Keratinocyte (primary cell): ENCODE data around the gene UBAC2. TPM values are rescaled to one million over a fixed set of nuclear protein-coding genes. Genes with fewer than 3 reads are reported as not detected.

Experiments
- DNase-seq: peaks from one replicate; pipeline ENCODE4 v3.0.0-alpha.2; 2011; ENCODE audit warnings: low read depth, missing footprints, low spot score
- FAIRE-seq: peaks from 2 replicates; lab custom pipeline; 2011; peaks lifted over from hg19 to GRCh38; lab: Jason Lieb, UNC
- H2AFZ ChIP-seq: 2 replicates; pipeline ENCODE4 v1.6.0; 2012; ENCODE audit warnings: low read length, control low read depth, inconsistent platforms; ENCODE audit not compliant: control insufficient read depth
- H3K27ac ChIP-seq: 2 replicates; pipeline ENCODE4 v1.5.1; 2011; ENCODE audit warnings: low read length; ENCODE audit not compliant: control insufficient read depth, insufficient read depth
- H3K27me3 ChIP-seq: 3 replicates; pipeline ENCODE4 v1.6.0; 2011; ENCODE audit warnings: low read length; ENCODE audit not compliant: control insufficient read depth, insufficient read depth; ENCODE audit errors: extremely low read depth
- H3K36me3 ChIP-seq, 2 experiments: 2 replicates in 1 of 2; 3 replicates in 1 of 2; pipeline ENCODE4 v1.5.1; 2011; ENCODE audit warnings: low read length in 2 of 2, mild to moderate bottlenecking in 1 of 2; ENCODE audit not compliant: control insufficient read depth in 2 of 2, insufficient read depth in 2 of 2; ENCODE audit errors: extremely low read depth in 1 of 2
- H3K4me1 ChIP-seq: 3 replicates; pipeline ENCODE4 v1.5.1; 2011; ENCODE audit warnings: low read length; ENCODE audit not compliant: control insufficient read depth, insufficient read depth; ENCODE audit errors: extremely low read depth
- H3K4me2 ChIP-seq: 3 replicates; pipeline ENCODE4 v1.6.0; 2011; ENCODE audit warnings: low read depth, low read length; ENCODE audit not compliant: control insufficient read depth, insufficient read depth; ENCODE audit errors: extremely low read depth
- H3K4me3 ChIP-seq, 3 experiments: fragments of 200-600 bp in 1 of 3; sonication (generic) in 1 of 3; 2 replicates in 2 of 3; 3 replicates in 1 of 3; pipeline ENCODE4 v1.5.1; 2011 to 2016; ENCODE audit warnings: low read length in 3 of 3, mild to moderate bottlenecking in 3 of 3, control low read depth in 2 of 3, inconsistent platforms in 1 of 3, low read depth in 1 of 3, mixed read lengths in 1 of 3, mixed run types in 1 of 3, moderate library complexity in 1 of 3; ENCODE audit not compliant: control insufficient read depth in 2 of 3, insufficient read depth in 2 of 3; ENCODE audit errors: extremely low read depth in 1 of 3
- H3K79me2 ChIP-seq: 2 replicates; pipeline ENCODE4 v1.6.0; 2012; ENCODE audit warnings: low read length; ENCODE audit not compliant: control insufficient read depth, insufficient read depth
- H3K9ac ChIP-seq: 3 replicates; pipeline ENCODE4 v1.6.0; 2011; ENCODE audit warnings: low read length; ENCODE audit not compliant: control insufficient read depth, insufficient read depth; ENCODE audit errors: extremely low read depth
- H3K9me1 ChIP-seq: 3 replicates; pipeline ENCODE4 v1.6.0; 2011; ENCODE audit warnings: low read length; ENCODE audit not compliant: control insufficient read depth, insufficient read depth; ENCODE audit errors: extremely low read depth
- H3K9me3 ChIP-seq: 2 replicates; pipeline ENCODE4 v1.5.1; 2012; ENCODE audit warnings: low read depth, low read length; ENCODE audit not compliant: control insufficient read depth
- H4K20me1 ChIP-seq: 3 replicates; pipeline ENCODE4 v1.6.0; 2011; ENCODE audit warnings: low read length; ENCODE audit not compliant: control insufficient read depth, insufficient read depth; ENCODE audit errors: extremely low read depth
- EZH2 ChIP-seq: IDR thresholded peaks from one replicate; pipeline ENCODE4 v1.6.1; 2012; ENCODE audit warnings: inconsistent platforms, mild to moderate bottlenecking, low read length, moderate library complexity
- dilution Hi-C: fragments of 300-500 bp; cut with MboI; formaldehyde crosslinking; loops from one replicate; pipeline ENCODE4 v1.7.0; 2020; ENCODE audit warnings: low sequenced_read_pairs; ENCODE audit not compliant: extremely low pct_ligation_motif_present
- polyA plus RNA-seq, 5 experiments: library from polyadenylated mRNA; depleted of rRNA in 3 of 5; stranded (reverse) in 3 of 5; stranded (forward) in 1 of 5; unstranded in 1 of 5; fragments of >200 nt; gene quantifications; 1 replicate in 1 of 5; 2 replicates in 3 of 5; 3 replicates in 1 of 5; pipeline versions ENCODE4 v1.2.1 to v1.2.3, GENCODE V29; 2011 to 2012; ENCODE audit warnings: missing spikeins in 2 of 5, low read depth in 1 of 5, low replicate concordance in 1 of 5
- TF ChIP-seq, protein P1 (sequence below), 3 experiments: IDR thresholded peaks in 1 of 3; conservative IDR thresholded peaks in 1 of 3; optimal IDR thresholded peaks in 1 of 3; 2 replicates in 2 of 3; 3 replicates in 1 of 3; pipeline versions ENCODE3 to v1.5.1; 2011; ENCODE audit warnings: low read length in 3 of 3, mild to moderate bottlenecking in 3 of 3, moderate library complexity in 2 of 3, control low read depth in 1 of 3, inconsistent platforms in 1 of 3; ENCODE audit not compliant: insufficient read depth in 2 of 3; ENCODE audit errors: extremely low read depth in 1 of 3

The UBAC2 gene
- polyA plus RNA-seq, 1 donor (not counting 4 experiments of a cell fraction or from before 2014, with no cell fraction given): 104 TPM

DNA sequence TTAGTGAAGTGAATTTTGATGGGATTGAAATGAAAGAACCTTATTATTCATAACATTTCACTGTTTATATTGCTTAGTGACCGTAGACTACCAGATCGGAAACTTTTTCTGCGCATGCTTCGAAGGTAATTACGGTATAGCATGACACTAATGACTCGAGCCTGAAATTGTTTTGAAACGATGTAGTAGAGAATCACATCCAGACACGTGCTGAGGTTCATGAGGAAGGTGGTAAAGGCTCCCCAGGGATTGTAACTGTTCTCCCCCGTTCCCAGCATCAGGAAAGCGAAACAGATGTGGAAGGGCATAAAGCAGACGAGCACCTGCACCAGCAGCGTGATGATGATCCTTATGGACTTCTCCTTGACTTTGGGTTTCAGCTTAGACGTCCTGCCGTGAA, 54.2 kb downstream of the UBAC2 start:
- Histone ChIP-seq H2AFZ (no peak overlapping the region), H4K20me1 (no peaks in the 10 kb centered on the region), H3K4me3 (no peak overlapping the region), H3K27me3 (no peaks in the 10 kb centered on the region), H3K36me3 (peaks cover 3 to 4% of the 10 kb centered on the region in 2 experiments), H3K4me2 (no peak overlapping the region), H3K4me1 (no peaks in the 10 kb centered on the region), H3K9me1 (no peaks in the 10 kb centered on the region), H3K9ac (no peak overlapping the region), H3K9me3 (no peaks in the 10 kb centered on the region), H3K79me2 (peaks cover 5% of the 10 kb centered on the region), H3K27ac (no peak overlapping the region)
- no peak for DNase-seq
- FAIRE-seq: no peak
- TF ChIP-seq EZH2: no peak
- TF ChIP-seq, protein P1, sequence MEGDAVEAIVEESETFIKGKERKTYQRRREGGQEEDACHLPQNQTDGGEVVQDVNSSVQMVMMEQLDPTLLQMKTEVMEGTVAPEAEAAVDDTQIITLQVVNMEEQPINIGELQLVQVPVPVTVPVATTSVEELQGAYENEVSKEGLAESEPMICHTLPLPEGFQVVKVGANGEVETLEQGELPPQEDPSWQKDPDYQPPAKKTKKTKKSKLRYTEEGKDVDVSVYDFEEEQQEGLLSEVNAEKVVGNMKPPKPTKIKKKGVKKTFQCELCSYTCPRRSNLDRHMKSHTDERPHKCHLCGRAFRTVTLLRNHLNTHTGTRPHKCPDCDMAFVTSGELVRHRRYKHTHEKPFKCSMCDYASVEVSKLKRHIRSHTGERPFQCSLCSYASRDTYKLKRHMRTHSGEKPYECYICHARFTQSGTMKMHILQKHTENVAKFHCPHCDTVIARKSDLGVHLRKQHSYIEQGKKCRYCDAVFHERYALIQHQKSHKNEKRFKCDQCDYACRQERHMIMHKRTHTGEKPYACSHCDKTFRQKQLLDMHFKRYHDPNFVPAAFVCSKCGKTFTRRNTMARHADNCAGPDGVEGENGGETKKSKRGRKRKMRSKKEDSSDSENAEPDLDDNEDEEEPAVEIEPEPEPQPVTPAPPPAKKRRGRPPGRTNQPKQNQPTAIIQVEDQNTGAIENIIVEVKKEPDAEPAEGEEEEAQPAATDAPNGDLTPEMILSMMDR (optimal IDR thresholded peaks at IDR 0.05 in 1 of 3, IDR thresholded peaks at IDR 0.05 in 1 of 3, conservative IDR thresholded peaks at IDR 0.05 in 1 of 3; ENCODE audit: extremely low read depth in 1 of 3, insufficient read depth in 2 of 3, low read length in 3 of 3): no peak
- dilution Hi-C loops: no loop called here

DNA sequence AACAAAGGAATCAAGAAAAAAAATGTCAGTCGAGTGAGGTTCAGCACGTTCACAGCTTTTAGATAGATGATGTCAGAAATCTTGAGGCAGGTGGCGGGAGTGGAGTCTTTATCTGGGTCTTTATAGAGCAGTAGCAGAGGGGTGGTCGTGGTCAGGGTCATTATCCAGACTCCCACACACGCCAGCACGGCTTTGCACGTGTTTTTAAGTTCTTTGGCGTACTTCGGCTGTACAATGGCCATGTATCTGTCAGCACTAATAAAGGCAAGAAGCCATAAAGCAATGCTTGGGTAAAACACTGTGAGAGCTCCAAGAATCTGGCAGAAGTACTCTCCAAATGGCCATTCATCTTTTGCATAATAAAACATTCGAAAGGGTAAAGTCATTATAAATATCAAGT, 54.6 kb downstream of the UBAC2 start:
- Histone ChIP-seq H3K9ac (no peak overlapping the region), H3K9me1 (no peaks in the 10 kb centered on the region), H2AFZ (no peak overlapping the region), H4K20me1 (no peaks in the 10 kb centered on the region), H3K4me3 (no peak overlapping the region), H3K36me3 (peaks cover 3 to 4% of the 10 kb centered on the region in 2 experiments), H3K4me1 (no peaks in the 10 kb centered on the region), H3K27me3 (no peaks in the 10 kb centered on the region), H3K79me2 (peaks cover 5% of the 10 kb centered on the region), H3K9me3 (no peaks in the 10 kb centered on the region), H3K4me2 (no peak overlapping the region), H3K27ac (no peak overlapping the region)
- TF ChIP-seq, protein P1 (optimal IDR thresholded peaks at IDR 0.05 in 1 of 3, IDR thresholded peaks at IDR 0.05 in 1 of 3, conservative IDR thresholded peaks at IDR 0.05 in 1 of 3; ENCODE audit: extremely low read depth in 1 of 3, insufficient read depth in 2 of 3, low read length in 3 of 3): no peak
- TF ChIP-seq EZH2: no peak
- dilution Hi-C loops: no loop called here
- FAIRE-seq (no peak), DNase-seq (no peak)
